Psoas muscle (tissue), 8 donors: Measurements from ENCODE around the gene UMODL1. TPM values are rescaled to one million over a fixed set of nuclear protein-coding genes. Genes with fewer than 3 reads are reported as not detected.
A peak's percentile ranks its signal among the peaks of the same experiment; 100 is the strongest.

Experiments
- ATAC-seq, 4 donors: fragments of 200-7000 bp; cut with Tn5 transposase; one replicate each; pipeline ENCODE4 v1.9.1; 2020; ENCODE audit warnings: moderate library complexity in 3 of 4, mild to moderate bottlenecking in 2 of 4
- DNase-seq, 2 donors: peaks; one replicate each; pipeline ENCODE4 v3.0.0-alpha.2; 2020
- H3K27ac ChIP-seq: fragments of 200-600 bp; one replicate; pipeline ENCODE4 v1.8.0; 2022
- H3K27me3 ChIP-seq, 3 donors: fragments of 200-600 bp in 1 of 3; one replicate each; pipeline versions ENCODE4 v1.6.1 to v1.8.0; 2013 to 2022; ENCODE audit warnings: low read length in 2 of 3, mild to moderate bottlenecking in 2 of 3, moderate library complexity in 1 of 3; ENCODE audit not compliant: insufficient read depth in 3 of 3
- H3K36me3 ChIP-seq, 2 donors: fragments of 200-600 bp in 1 of 2; one replicate each; pipeline versions ENCODE4 v1.6.1 to v1.8.0; 2013 to 2022; ENCODE audit warnings: low read depth in 1 of 2, mild to moderate bottlenecking in 1 of 2, moderate library complexity in 1 of 2; ENCODE audit not compliant: insufficient read depth in 1 of 2
- H3K4me1 ChIP-seq: fragments of 200-600 bp; one replicate; pipeline ENCODE4 v1.8.0; 2022
- H3K4me3 ChIP-seq: fragments of 200-600 bp; one replicate; pipeline ENCODE4 v1.8.0; 2022; ENCODE audit warnings: mild to moderate bottlenecking
- H3K9me3 ChIP-seq: fragments of 200-600 bp; one replicate; pipeline ENCODE4 v1.8.0; 2022
- CTCF ChIP-seq: fragments of 200-600 bp; IDR thresholded peaks from one replicate; pipeline ENCODE4 v1.8.0; 2022; ENCODE audit warnings: antibody characterized with exemption
- WGBS, 3 donors: extraction: QIAGEN DNeasy Blood & Tissue Kit; methylation state at CpG; one replicate each; pipeline versions ENCODE4 v1.1.6 to v1.1.7; 2013; 5-methylcytosine and 5-hydroxymethylcytosine counted together
- intact Hi-C, 2 donors: fragments of 100-400 bp; cut with DNase I; formaldehyde crosslinking; loops; one replicate each; pipeline versions ENCODE4 v1.11.0 to v1.14.2; 2022
- polyA plus RNA-seq, 3 donors: library from polyadenylated mRNA; stranded (reverse); fragments of 200-250 nt; gene quantifications; one replicate each; pipeline ENCODE4 v1.2.3, GENCODE V29; 2013
- total RNA-seq, 4 donors: library from RNA; stranded (reverse); fragmentation: NEBNext Ultra II Directional in 2 of 4; extraction: Animal tissue kit (Norgen Biotek cat#: 25700) in 2 of 4; gene quantifications; one replicate each; pipeline versions ENCODE4 v1.2.1 to v1.2.4, GENCODE V29; 2021 to 2023
- donor health status: healthy with polysubstance abuse.
- donor health status: DM: no; HTN: no; CAD: no; lungs with moderate emphysema.
- donor health status: Bipolar disorder and iron deficiency.
- donor health status: healthy.
- donor health status: DM: yes; HTN: yes; CAD: no.
- donor health status: DM: no; HTN: no; CAD: no.
- donor health status: DM: no; HTN: no; CAD: no.
- donor health status: DM: yes; HTN: yes; CAD: no.

Gene UMODL1
- total and polyA plus RNA-seq, 7 donors, result not detected

DNA sequence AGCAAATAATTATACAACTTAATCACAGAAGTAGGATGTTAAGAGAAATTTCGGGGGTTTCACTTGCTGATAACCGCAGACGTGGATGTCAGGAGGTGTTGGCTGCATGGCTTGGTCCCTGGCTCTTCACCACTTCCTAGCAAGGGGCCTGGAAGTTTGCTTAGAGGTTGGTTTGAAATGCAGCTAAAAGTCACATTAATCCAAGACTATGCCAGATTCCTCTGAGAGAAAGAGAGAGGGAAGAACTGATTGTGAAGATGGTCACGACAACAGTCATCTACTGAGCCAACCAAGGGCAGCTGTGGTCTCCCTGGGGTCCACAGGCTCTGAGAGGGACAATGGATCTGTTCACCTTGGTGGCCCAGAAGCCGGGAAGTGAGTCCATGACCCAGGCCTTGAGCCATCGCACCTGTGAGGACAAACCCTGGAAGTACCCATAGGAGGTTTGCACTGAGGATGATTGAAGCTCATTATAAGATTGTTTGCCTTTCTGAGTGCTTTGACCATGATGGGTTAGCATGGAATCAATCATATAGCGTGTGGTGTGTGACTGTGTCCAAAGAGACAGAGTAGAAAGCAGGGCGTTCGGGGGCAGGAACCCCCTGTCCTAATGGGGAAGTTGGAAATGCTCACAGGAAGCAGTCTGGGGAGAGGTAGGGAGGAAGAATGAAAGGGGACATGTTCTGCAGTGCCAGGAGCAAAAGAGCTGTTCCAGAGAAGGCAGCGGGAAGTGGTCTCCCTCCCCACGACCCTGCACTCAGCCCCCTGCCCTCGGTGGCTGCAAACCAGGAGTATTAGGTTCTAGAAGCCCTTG lies 47.1 kb downstream of the UMODL1 start:
- DNase-seq (peak in 1 of 2 donors; percentile 21), ATAC-seq (no peak)
- H3K27me3 ChIP-seq, result peaks cover 0 to 65% (median 2%) of the 10 kb centered on the region in 3 donors

DNA sequence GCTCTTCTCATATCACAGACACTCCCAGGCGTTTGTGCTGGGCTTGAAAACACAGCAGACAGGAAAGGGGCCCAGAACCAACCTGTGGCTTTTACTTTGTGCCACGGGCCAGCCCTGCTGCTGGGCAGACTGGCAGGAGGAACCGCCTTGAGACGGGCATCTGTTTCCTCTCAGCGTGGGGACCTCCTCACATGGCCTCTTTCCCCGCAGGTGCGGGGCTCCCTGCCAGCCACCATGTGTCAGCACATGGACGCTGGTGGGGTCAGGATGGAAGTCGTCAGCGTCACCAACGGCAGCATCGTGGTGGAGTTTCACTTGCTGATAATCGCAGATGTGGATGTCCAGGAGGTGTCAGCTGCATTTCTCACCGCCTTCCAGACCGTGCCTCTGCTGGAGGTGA lies 47.8 kb downstream of the UMODL1 start:
- Histone ChIP-seq H3K4me3 (no peak overlapping the region), H3K27ac (no peak overlapping the region), H3K36me3 (no peaks in the 10 kb centered on the region), H3K4me1 (no peaks in the 10 kb centered on the region), H3K27me3 (peaks cover 0 to 66% (median 1%) of the 10 kb centered on the region in 3 donors), H3K9me3 (no peaks in the 10 kb centered on the region)
- DNase-seq (peak in 1 of 2 donors; percentile 39), ATAC-seq (no peak)
- intact Hi-C loops, result loop anchor here (5.0 to 10.0 kb wide), 4 partner anchors 64 to 507 kb away; no protein-coding TSS in a partner anchor
- WGBS, 3 donors, result 12 to 23% (median 18%) methylated on average over 15 of the region's 15 CpGs
- TF ChIP-seq CTCF, result no peak

More for the DNA sequence above, 47.1 kb downstream of the UMODL1 start:
- intact Hi-C loops, result loop anchor here (1.0 to 10.0 kb wide), 5 partner anchors 63 to 506 kb away; no protein-coding TSS in a partner anchor
- Histone ChIP-seq H3K4me3 (no peak overlapping the region), H3K4me1 (no peaks in the 10 kb centered on the region), H3K9me3 (no peaks in the 10 kb centered on the region), H3K36me3 (no peaks in the 10 kb centered on the region), H3K27ac (no peak overlapping the region)
- no peak for TF ChIP-seq CTCF
- 62 to 72% (median 68%) methylated on average over 12 of the region's 12 CpGs for WGBS, 3 donors

DNA sequence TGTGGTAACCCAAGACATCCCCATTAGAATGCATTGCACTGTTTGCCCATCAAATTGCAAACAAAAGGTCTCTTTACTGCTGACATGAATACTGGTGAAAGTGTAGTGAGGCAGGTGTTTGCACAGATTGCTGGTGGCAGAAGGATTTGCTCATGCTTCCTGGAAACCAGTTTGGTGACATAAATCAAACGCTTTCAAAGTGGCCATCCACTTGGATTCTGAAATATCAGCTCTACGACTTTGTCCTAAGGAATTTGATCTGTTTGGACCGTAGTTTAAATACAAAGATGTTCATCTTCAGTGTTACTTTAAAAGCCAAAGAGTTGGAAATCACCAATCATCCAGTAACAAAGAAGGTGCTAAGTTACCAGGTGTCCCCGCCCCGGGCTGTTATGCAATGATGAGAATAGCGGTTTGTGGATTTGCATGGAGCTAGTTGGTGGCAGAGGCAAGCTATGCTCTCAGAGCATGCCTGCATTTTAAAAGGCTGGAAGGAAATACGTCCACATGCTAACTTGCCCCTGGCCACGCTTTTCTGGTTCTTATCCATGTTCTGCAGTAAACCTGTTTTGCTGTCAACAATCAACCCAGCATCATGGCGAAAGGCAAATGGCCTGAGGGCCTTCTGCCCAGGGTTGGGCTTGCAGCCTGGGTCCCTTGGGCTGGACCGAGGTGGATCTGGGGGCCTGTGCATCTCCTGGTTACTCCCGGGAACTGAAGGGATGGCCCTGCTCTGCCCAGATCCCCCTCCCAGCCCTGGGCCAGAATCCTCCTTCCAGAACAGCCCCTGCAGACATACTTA lies 49.2 kb downstream of the UMODL1 start:
- Histone ChIP-seq H3K4me3 (no peak overlapping the region), H3K27ac (no peak overlapping the region), H3K27me3 (peaks cover 0 to 60% (median 3%) of the 10 kb centered on the region in 3 donors), H3K4me1 (no peaks in the 10 kb centered on the region), H3K36me3 (no peaks in the 10 kb centered on the region), H3K9me3 (no peaks in the 10 kb centered on the region)
- DNase-seq (no peak), ATAC-seq (no peak)
- 61 to 73% (median 66%) methylated on average over 11 of the region's 11 CpGs for WGBS, 3 donors
- intact Hi-C loops, result no loop called here
- no peak for TF ChIP-seq CTCF

GRCh38 chr21:42120903-42121535 lies 49.9 kb downstream of the UMODL1 start:
- 39 to 47% (median 45%) methylated on average over 13 of the region's 13 CpGs for WGBS, 3 donors
- H3K27me3 ChIP-seq, result peaks cover 0 to 65% (median 3%) of the 10 kb centered on the region in 3 donors
- no peaks in the 10 kb centered on the region for H3K4me1 ChIP-seq
- peak in 1 of 2 donors; percentile 7 for DNase-seq
- no peak overlapping the region for H3K4me3 ChIP-seq
- intact Hi-C loops, result no loop called here
- no peak for TF ChIP-seq CTCF
- H3K9me3 ChIP-seq, result no peaks in the 10 kb centered on the region
- ATAC-seq, result no peak
- H3K27ac ChIP-seq, result no peak overlapping the region
- no peaks in the 10 kb centered on the region for H3K36me3 ChIP-seq
